Fibroblast of the aortic adventitia (primary cell): ENCODE measurements around the gene SKAP2. TPM values are rescaled to one million over a fixed set of nuclear protein-coding genes. Genes with fewer than 3 reads are reported as not detected.

Experiments used
- DNase-seq: peaks from one replicate; pipeline ENCODE4 v3.0.0-alpha.2; 2010; ENCODE audit warnings: low read depth
- H3K4me3 ChIP-seq: 2 replicates; pipeline ENCODE4 v1.5.1; 2011; ENCODE audit warnings: low read depth, mild to moderate bottlenecking, control low read depth, low read length, moderate library complexity
- CTCF ChIP-seq: IDR thresholded peaks from 2 replicates; pipeline ENCODE4 v1.5.1; 2011; ENCODE audit warnings: mild to moderate bottlenecking, low read length, control low read depth, inconsistent platforms; ENCODE audit not compliant: insufficient read depth
- total RNA-seq: library from RNA; depleted of rRNA; stranded (reverse); fragments of >200 nt; gene quantifications from 2 replicates; pipeline ENCODE4 v1.2.3, GENCODE V29; 2012; ENCODE audit warnings: low replicate concordance

Gene SKAP2
- total RNA-seq, 1 donor = 13.6 TPM

DNA sequence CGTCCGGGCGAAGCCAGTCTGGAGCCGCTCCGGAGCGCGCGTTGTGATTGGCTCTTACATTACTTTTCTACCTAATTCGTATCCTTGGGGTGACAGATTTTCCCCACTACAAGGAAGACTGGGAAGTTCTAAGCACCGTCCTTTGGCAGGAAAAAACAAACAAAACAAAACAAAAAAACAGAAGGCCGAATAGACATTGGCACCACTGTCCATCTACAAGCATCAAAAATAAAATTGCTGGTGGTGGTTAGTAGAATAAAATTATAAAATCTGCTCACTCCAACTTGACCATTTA is 651 bp upstream of the SKAP2 start:
- DNase-seq = no peak
- peak overlapping the region; percentile 74 for H3K4me3 ChIP-seq
- no peak for TF ChIP-seq CTCF

GRCh38 chr7:26863518-26864308 is 677 bp downstream of the SKAP2 start:
- TF ChIP-seq CTCF = no peak
- peak overlapping the region; percentile 75 for H3K4me3 ChIP-seq
- peak; percentile 46 for DNase-seq

- no peak for DNase-seq
- no peak for TF ChIP-seq CTCF
- H3K4me3 ChIP-seq = no peak overlapping the region
Measured at GRCh38 chr7:26862834-26863233, 1.6 kb downstream of the SKAP2 start.

DNA sequence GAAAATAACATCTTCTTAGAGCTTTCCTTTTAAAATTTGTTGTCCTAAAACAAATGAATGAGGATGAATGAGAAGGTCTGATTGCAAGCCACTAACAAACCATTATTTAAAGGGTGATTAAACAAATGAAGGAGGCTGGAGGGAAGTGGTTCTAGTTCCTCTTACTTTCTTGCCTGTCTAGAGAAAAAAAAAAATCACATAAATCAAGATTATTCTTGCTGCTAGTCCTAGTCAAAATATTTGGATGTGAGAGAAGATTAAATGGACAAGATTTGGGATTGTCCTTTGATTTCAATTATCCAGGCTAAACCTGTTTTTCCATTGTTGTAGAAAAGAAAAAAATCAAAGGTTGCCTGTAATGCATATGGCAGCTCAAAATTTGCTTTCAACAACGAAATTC is 3.3 kb downstream of the SKAP2 start:
- no peak overlapping the region for H3K4me3 ChIP-seq
- DNase-seq = no peak
- TF ChIP-seq CTCF = no peak

- no peak for TF ChIP-seq CTCF
- no peak overlapping the region for H3K4me3 ChIP-seq
- no peak for DNase-seq
Measured at GRCh38 chr7:26860361-26860760, 4.0 kb downstream of the SKAP2 start.

GRCh38 chr7:26859720-26860119 is 4.7 kb downstream of the SKAP2 start:
- no peak for DNase-seq
- no peak for TF ChIP-seq CTCF
- H3K4me3 ChIP-seq = no peak overlapping the region

DNA sequence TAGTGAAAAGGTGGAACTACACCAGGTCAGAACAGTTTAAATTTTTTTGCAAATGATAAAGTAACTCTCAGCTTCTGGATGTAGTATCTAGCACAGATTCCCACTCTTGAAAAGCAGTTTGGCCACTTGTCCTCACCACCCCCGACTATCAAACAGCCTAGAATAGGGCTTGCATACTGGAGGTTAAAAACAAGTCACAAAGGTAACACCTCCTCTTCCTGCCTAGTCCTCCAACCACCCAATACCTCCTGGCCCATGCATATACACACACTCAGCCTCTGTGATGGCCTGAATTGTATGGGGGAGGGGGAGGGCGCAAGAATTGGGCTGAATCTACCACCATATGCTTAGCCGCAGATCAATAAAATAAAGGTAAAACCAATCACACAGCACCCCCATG is 5.7 kb downstream of the SKAP2 start:
- no peak for DNase-seq
- no peak overlapping the region for H3K4me3 ChIP-seq
- TF ChIP-seq CTCF = no peak
